Nasal cavity respiratory epithelium epithelial cell of viscerocranial mucosa (primary cell): ENCODE measurements around the gene TOMM20. TPM values are rescaled to one million over a fixed set of nuclear protein-coding genes. Genes with fewer than 3 reads are reported as not detected.

Source experiments
- total RNA-seq: library from RNA; depleted of rRNA; stranded (reverse); fragments of >200 nt; gene quantifications from 2 replicates; pipeline ENCODE4 v1.2.3, GENCODE V29; 2014

Gene TOMM20
- total RNA-seq, result 99.5 and 129 TPM in 2 replicates

DNA sequence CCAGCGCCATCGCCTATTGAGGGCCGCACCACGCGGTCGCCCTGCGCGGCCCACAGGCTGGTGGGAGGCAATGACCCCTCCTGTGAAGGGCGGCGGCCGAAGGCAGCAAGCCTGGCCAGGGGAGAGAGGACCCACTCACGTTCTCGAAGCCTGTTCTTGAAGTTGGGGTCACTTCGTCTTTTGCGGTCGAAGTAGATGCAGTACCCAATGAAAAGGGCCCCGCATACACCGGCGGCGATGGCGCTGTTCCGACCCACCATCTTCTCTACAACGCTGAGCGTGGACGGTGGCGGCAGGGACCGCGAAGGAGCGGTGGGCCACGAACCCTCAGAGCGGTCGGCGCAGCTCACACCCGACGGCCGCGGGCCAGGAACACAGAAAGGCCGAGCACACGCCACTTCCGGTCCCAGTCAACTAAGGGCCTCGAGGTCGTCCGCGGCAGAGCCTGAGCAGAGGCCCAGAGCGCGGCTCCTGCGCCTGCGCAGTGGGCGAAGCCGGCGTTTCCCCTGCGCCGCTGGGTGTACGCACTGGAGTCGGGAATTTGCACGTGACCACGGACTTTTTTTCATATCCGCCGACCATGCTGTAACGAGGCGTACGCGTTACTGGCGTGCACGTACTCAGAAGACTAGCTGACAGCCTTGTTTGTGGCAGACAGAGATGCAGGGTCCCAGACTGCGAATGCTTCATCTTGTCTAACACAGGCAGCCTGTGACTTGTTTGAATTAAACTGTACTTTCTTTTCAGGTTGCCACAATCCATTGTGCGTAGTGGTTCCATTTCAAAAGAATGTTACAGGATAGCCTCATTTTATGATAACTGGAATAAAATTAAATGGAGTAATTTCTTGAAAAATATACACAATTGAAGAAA, at the start of gene TOMM20:
TOMM20 (minus strand) TSS at position 382 of the 873 bp plus-strand sequence; CDS start at position 260, 122 bp downstream.

DNA sequence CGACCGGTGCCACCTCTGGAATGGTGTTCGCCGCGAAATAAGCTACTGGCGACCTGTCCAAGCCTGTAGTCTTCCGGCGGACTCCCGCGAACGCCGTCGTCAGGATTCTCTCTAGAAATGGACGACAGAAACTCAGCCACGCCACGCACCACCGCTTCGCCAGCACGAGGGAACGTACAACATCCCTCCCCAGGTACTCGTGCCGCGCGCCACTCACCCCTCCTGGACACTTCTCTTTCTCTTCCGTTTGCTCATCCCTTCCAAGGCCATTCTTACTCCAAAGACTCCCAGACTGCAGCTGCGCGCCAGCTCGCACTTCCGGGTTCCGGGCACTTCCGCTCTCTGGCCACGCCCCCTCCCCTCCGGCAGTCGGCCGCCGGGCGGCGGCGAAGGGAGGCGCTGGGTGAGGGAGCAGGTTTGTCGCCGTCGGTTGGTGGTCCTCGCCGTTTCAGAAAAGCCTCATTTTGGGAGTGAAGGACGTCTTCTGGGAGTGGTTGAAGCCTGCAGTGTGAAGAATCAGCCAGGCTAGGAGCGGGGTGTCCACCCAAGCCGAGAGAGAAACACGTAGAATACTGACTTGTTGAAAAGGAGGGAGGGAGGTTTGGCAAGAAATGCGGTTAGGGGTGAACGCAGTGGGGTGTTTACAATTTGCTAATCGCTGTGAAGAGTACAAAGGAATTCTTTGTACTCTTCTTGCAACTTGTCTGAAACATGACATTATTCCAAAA, 32.5 kb upstream of the TOMM20 start, which contains the start of gene RBM34:
RBM34 (minus strand) TSS at position 294 of the 728 bp plus-strand sequence; CDS start at position 270, 24 bp downstream.

Other genes with a start within 250 kb of the TOMM20 start
- gene RBM34, start 32.4 kb upstream of the TOMM20 start, total RNA-seq, result 62.3 and 74.5 TPM in 2 replicates
- gene ARID4B, start 199.3 kb upstream of the TOMM20 start, total RNA-seq, result 26.7 and 37.6 TPM in 2 replicates
- gene GGPS1, start 199.7 kb upstream of the TOMM20 start, total RNA-seq, result 31.1 and 40.3 TPM in 2 replicates
- gene TBCE, start 238.6 kb upstream of the TOMM20 start, total RNA-seq, result 17.4 and 26.7 TPM in 2 replicates